GM20000 (cell line): ENCODE measurements around the gene ANKMY2.

ENCODE experiments used
- DNase-seq: peaks from one replicate; pipeline ENCODE4 v3.0.0; 2012; ENCODE audit warnings: low spot score
- CTCF ChIP-seq: IDR thresholded peaks from 2 replicates; pipeline ENCODE4 v1.5.1; 2012; ENCODE audit warnings: mild to moderate bottlenecking, control low read depth; ENCODE audit errors: extremely low read depth, missing control alignments

The ANKMY2 gene

GRCh38 chr7:16636555-16637101 is 8.9 kb downstream of the ANKMY2 start:
- DNase-seq: no peak
- no peak for TF ChIP-seq CTCF

- DNase-seq: no peak
- no peak for TF ChIP-seq CTCF
Observed at GRCh38 chr7:16634271-16634738, 11.2 kb downstream of the ANKMY2 start.

GRCh38 chr7:16630654-16631053 is 14.9 kb downstream of the ANKMY2 start:
- no peak for TF ChIP-seq CTCF
- no peak for DNase-seq

- DNase-seq: no peak
- no peak for TF ChIP-seq CTCF
Observed at GRCh38 chr7:16627236-16627635, 18.3 kb downstream of the ANKMY2 start.

- no peak for TF ChIP-seq CTCF
- no peak for DNase-seq
Observed at GRCh38 chr7:16626388-16626787, 19.2 kb downstream of the ANKMY2 start.

- peak; percentile 35 for DNase-seq
- no peak for TF ChIP-seq CTCF
Observed at GRCh38 chr7:16619979-16620408, 25.6 kb downstream of the ANKMY2 start.

- DNase-seq: no peak
Observed at GRCh38 chr7:16616542-16616941, 29.0 kb downstream of the ANKMY2 start.

More at GRCh38 chr7:16616542-16616941, 29.0 kb downstream of the ANKMY2 start:
- TF ChIP-seq CTCF: no peak
